ENCODE measurements around the gene CMTM4. TPM values are rescaled to one million over a fixed set of nuclear protein-coding genes. Genes with fewer than 3 reads are reported as not detected.

Gene CMTM4
- total RNA-seq, 1 donor = 20.7 TPM

DNA sequence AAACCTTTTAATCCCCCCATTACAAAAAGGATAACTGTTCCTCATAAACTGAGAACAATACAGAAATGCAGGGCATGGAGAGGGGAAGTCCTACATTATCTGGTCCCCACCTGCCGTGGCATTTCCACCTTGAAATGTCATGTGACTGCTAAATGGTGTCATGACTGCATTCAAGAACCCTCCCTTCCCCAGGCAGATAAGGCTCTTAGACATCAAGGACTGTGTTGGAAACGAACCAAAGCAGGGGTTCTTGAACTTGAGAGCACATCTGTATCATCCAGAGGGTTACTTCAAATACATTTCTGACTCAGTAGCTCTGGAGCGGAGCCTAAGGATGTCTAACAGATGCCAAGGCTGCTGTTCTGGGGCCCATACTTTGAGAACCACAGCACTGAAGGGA lies 73.7 kb downstream of the CMTM4 start:
- TF ChIP-seq, protein P1, sequence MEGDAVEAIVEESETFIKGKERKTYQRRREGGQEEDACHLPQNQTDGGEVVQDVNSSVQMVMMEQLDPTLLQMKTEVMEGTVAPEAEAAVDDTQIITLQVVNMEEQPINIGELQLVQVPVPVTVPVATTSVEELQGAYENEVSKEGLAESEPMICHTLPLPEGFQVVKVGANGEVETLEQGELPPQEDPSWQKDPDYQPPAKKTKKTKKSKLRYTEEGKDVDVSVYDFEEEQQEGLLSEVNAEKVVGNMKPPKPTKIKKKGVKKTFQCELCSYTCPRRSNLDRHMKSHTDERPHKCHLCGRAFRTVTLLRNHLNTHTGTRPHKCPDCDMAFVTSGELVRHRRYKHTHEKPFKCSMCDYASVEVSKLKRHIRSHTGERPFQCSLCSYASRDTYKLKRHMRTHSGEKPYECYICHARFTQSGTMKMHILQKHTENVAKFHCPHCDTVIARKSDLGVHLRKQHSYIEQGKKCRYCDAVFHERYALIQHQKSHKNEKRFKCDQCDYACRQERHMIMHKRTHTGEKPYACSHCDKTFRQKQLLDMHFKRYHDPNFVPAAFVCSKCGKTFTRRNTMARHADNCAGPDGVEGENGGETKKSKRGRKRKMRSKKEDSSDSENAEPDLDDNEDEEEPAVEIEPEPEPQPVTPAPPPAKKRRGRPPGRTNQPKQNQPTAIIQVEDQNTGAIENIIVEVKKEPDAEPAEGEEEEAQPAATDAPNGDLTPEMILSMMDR (IDR thresholded peaks at IDR 0.05; ENCODE audit: insufficient read depth, low read depth, low read length) = no peak
- no peak for DNase-seq (ENCODE audit: low read depth)
- H3K4me3 ChIP-seq (ENCODE audit: low read depth, low read length) = no peak overlapping the region

DNA sequence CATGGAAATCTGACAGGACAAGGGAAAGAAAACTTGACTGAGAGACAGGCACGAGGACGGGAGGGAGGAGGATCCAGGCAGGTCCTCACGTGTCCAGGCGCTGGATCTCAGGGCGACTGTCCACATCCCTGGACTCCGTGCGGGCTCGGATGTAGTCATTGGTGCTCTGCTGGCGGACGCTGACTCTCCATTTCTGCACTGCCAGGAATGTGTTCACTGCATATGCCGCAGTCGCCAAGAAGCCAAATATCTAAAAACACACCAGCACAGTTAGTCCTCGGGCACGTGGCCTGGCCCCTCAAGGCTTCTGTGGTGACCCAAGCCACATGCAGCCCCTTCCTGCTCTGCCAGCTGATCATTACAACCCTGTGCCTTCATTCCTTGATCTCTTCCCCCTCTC lies 74.6 kb downstream of the CMTM4 start:
- TF ChIP-seq, protein P1 (IDR thresholded peaks at IDR 0.05; ENCODE audit: insufficient read depth, low read depth, low read length) = no peak
- DNase-seq (ENCODE audit: low read depth) = no peak
- no peak overlapping the region for H3K4me3 ChIP-seq (ENCODE audit: low read depth, low read length)

DNA sequence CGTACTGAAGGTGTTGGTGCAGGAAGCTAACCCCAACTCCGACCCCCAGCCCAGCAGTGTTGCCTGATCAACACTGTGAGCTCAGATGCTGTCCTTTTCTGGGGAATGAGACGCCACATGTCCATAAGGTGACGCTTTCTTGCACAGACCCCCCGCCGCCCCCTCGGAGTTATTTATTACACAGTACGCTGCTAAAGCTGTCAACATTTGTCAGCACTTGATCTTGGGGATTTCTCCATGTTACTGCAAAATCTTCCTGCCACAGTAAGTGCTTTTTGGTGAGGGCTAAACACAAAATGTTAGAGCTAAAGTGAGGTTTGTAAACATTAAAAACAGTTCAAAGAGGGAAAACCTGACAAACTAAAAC lies 76.1 kb downstream of the CMTM4 start:
- TF ChIP-seq, protein P1 (IDR thresholded peaks at IDR 0.05; ENCODE audit: insufficient read depth, low read depth, low read length) = no peak
- no peak overlapping the region for H3K4me3 ChIP-seq (ENCODE audit: low read depth, low read length)
- no peak for DNase-seq (ENCODE audit: low read depth)

DNA sequence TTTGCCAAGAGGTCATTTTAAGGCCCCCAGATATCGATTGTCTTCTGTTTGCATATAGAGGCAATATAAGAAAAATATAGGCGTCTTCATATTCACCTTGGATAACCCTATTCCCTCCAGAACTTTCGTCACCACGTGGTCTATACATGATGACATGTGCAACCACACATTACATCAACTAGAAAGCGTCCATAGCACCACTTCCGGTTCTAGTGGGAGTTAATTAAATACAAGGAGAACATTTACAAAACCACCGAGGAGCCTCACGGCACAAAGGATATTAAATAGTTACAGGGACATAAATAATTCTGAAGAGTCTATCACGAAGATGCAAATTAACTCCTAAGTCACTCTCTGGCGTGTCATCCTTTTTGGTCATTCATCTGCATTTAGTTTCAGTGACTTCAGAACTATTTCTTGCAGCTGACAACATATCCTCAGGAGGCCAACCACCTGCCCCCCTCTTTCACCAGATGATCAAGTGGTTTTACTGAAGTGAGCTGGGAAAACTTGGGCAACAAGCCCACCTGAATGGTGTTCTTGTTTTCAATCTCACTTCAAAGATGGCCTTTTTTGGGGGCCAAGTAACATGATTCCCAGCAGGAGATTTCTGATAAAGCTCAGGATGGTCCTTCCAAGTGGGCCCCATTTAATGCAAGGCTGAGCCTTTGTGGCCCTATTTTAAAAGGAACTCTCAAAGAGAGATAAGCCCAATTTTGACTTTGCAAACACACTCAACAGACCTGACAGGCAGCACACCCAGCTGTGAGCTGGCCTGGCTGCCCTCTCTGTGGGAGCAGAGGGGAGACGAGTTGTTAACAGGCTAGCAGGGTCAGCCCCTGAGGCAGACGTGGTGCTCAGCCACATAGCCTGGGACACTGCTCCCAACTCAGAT lies 76.8 kb downstream of the CMTM4 start:
- DNase-seq (ENCODE audit: low read depth) = peak; percentile 77
- TF ChIP-seq, protein P1 (IDR thresholded peaks at IDR 0.05; ENCODE audit: insufficient read depth, low read depth, low read length) = no peak
- no peak overlapping the region for H3K4me3 ChIP-seq (ENCODE audit: low read depth, low read length)

DNA sequence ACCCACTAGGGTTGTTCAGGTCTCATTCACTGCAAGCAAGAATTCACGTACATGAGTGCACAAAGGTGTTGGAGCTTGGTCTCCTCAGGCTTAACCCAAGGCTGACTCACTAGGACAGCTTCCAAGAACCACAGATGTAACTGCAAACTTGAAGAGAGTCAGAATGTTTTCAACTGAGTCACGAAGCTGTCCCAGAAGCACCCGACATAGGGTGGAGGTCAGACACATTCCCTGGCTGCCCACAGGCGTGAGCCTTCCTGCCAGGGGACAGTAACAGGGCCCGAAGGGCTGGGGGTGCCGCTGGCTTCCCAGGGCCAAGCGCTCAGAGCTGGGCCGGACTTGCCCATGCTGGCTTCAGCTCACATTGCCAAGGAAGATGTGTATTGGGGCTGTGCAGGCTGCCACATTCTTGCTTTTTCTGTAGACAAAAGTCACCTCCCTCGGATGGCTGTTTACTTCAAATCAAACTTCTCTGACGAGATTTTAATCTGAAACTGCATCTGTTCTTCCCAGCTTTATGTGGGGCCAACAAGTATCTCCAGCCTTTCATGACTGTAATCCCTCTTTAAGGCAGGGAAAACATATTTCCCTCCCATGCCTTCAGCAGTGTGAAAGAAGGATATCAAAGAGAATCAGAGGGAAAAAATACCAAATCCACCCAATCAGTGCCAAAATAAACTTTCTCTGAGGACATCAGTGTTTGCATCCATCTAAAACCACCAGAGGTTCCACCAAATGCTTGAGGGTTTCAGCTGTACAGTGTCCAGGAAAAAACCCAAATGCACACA lies 77.8 kb downstream of the CMTM4 start:
- DNase-seq (ENCODE audit: low read depth) = peak; percentile 95
- TF ChIP-seq, protein P1 (IDR thresholded peaks at IDR 0.05; ENCODE audit: insufficient read depth, low read depth, low read length) = no peak
- H3K4me3 ChIP-seq (ENCODE audit: low read depth, low read length) = no peak overlapping the region

DNA sequence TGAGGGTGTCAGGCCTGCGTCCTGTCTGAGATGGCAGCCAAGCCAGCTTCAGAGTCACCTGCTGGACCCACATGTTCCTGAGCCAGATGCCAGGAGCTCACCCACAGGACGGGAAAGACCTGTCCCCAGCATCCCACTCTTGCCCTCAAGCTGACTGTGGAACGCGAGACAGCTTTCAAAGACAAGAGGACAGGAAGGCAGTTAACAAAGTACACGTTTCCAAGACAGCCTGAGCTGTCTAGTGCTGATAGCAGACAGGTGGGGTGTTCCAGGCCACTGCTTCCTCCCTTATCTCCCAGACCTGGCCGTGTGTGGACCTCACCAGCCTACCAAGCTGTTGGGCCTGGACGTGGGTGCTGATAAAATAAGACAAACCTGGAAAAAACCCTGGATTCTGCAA lies 78.8 kb downstream of the CMTM4 start:
- no peak for DNase-seq (ENCODE audit: low read depth)
- TF ChIP-seq, protein P1 (IDR thresholded peaks at IDR 0.05; ENCODE audit: insufficient read depth, low read depth, low read length) = no peak

More for the DNA sequence above, 78.8 kb downstream of the CMTM4 start:
- no peak overlapping the region for H3K4me3 ChIP-seq (ENCODE audit: low read depth, low read length)
